Measurements from ENCODE around the gene KIAA0825.

KIAA0825 gene

DNA sequence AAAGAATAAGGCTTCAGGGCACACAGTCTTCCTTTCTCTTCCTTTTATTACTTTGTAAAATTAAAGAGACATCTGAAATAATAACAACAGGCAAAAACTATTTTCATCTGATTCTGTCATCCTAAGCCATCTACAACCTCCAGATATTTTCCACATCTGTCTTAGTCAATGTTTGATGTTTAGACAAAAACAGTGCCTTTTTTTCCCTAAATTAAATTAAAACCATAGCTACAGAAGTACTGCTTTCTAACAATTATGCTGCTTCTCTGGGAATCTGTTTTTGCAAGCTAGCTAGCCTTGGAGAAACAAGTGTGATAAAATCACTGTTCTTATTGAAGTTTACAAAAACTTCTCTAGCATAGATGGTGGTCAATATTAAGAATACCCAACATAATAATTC, 95.4 kb downstream of the KIAA0825 start:
- H3K36me3 ChIP-seq (ENCODE audit: control insufficient read depth, insufficient read depth, low read length): no peaks in the 10 kb centered on the region
- no peak overlapping the region for H3K4me3 ChIP-seq (ENCODE audit: low read depth, low read length)
- H3K27me3 ChIP-seq (ENCODE audit: control insufficient read depth, insufficient read depth, low read length): no peaks in the 10 kb centered on the region
- H3K9me3 ChIP-seq (ENCODE audit: control insufficient read depth, insufficient read depth, low read length): no peaks in the 10 kb centered on the region
- no peaks in the 10 kb centered on the region for H3K4me1 ChIP-seq (ENCODE audit: control insufficient read depth, insufficient read depth, low read length)
- no peak overlapping the region for H3K9ac ChIP-seq (ENCODE audit: low read depth, low read length)

DNA sequence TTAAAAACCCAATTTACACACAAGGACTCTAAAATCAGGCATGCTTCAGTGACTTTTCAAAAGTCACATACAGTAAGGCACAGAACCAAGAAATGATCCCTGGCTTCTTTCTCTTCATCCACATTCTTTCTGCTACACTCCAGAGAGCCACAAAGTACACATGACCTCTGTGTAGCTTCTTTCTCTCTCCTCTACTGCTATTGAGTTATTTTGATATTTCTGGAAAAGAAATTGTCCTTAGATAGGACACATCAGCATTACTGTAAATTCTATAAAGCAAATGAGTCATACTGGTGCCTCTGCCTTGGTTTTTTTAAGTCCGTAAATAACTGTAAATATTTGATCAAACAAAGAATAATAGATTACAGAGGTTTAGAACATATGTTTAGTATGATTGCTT, 96.3 kb downstream of the KIAA0825 start:
- H3K4me3 ChIP-seq (ENCODE audit: low read depth, low read length): no peak overlapping the region

GRCh38 chr5:94517490-94518488, 100.6 kb downstream of the KIAA0825 start:
- H3K9me3 ChIP-seq (ENCODE audit: control insufficient read depth, insufficient read depth, low read length): no peaks in the 10 kb centered on the region
- H3K4me1 ChIP-seq (ENCODE audit: control insufficient read depth, insufficient read depth, low read length): no peaks in the 10 kb centered on the region
- H3K4me3 ChIP-seq (ENCODE audit: low read depth, low read length): no peak overlapping the region
- no peaks in the 10 kb centered on the region for H3K27me3 ChIP-seq (ENCODE audit: control insufficient read depth, insufficient read depth, low read length)
- no peak overlapping the region for H3K9ac ChIP-seq (ENCODE audit: low read depth, low read length)
- H3K36me3 ChIP-seq (ENCODE audit: control insufficient read depth, insufficient read depth, low read length): no peaks in the 10 kb centered on the region

More for the DNA sequence above, 96.3 kb downstream of the KIAA0825 start:
- Histone ChIP-seq H3K9me3 (ENCODE audit: control insufficient read depth, insufficient read depth, low read length) (no peaks in the 10 kb centered on the region), H3K27me3 (ENCODE audit: control insufficient read depth, insufficient read depth, low read length) (no peaks in the 10 kb centered on the region), H3K4me1 (ENCODE audit: control insufficient read depth, insufficient read depth, low read length) (no peaks in the 10 kb centered on the region), H3K9ac (ENCODE audit: low read depth, low read length) (no peak overlapping the region), H3K36me3 (ENCODE audit: control insufficient read depth, insufficient read depth, low read length) (no peaks in the 10 kb centered on the region)

DNA sequence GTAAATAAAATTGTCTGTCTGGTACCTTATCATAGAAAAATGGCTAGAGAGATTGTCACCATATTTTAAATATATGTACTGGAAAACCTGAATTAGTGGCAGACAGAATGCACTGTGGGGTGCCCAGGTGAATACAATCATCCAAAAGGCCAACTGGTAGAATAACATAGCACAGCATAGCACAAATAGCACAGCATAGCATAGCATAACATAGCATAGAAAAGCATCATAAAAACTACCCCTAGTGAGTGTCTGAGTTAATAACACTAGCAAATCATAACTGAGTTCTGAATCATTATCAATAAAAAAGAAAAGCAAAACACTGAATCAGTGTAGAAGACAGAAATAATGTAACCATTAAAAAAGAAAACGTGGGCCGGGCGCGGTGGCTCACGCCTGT, 102.3 kb downstream of the KIAA0825 start:
- Histone ChIP-seq H3K9ac (ENCODE audit: low read depth, low read length) (no peak overlapping the region), H3K27me3 (ENCODE audit: control insufficient read depth, insufficient read depth, low read length) (no peaks in the 10 kb centered on the region), H3K36me3 (ENCODE audit: control insufficient read depth, insufficient read depth, low read length) (no peaks in the 10 kb centered on the region), H3K9me3 (ENCODE audit: control insufficient read depth, insufficient read depth, low read length) (no peaks in the 10 kb centered on the region), H3K4me1 (ENCODE audit: control insufficient read depth, insufficient read depth, low read length) (no peaks in the 10 kb centered on the region), H3K4me3 (ENCODE audit: low read depth, low read length) (no peak overlapping the region)

DNA sequence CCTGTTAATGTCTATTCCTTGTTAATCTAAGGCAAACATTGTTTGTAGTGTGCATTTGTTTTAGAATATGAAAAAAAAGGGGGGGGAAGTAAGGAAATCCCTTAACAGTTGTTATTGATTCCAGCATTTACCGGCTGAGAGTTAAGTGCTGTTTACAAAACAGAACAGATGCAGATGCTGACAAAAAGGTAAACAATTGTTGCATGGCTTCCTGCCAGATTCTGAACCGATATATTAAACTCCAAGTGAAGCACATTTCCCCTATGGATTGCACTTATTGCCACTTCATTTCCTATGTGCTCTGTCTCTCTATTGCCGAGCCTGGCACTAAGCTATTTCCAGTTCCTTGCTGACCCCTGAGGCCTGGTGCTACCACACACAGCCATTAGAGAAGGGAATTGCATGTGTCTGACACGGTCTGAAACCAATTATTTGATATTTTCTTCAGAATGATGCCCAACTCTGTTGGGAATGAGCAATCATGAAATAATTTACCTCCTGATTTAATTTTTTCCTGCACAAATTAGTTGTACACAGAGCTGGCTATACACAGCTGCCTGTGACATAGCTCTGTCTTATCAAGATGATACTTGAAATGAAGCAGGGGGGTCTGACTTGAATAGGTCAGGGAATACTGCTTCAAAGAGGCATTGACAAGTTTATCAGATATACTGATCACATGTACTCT, 109.8 kb downstream of the KIAA0825 start:
- H3K4me3 ChIP-seq (ENCODE audit: low read depth, low read length): no peak overlapping the region
- no peaks in the 10 kb centered on the region for H3K36me3 ChIP-seq (ENCODE audit: control insufficient read depth, insufficient read depth, low read length)
- no peaks in the 10 kb centered on the region for H3K27me3 ChIP-seq (ENCODE audit: control insufficient read depth, insufficient read depth, low read length)
- H3K9ac ChIP-seq (ENCODE audit: low read depth, low read length): no peak overlapping the region
- no peaks in the 10 kb centered on the region for H3K4me1 ChIP-seq (ENCODE audit: control insufficient read depth, insufficient read depth, low read length)
- H3K9me3 ChIP-seq (ENCODE audit: control insufficient read depth, insufficient read depth, low read length): peaks cover 2% of the 10 kb centered on the region

GRCh38 chr5:94505327-94506068, 112.9 kb downstream of the KIAA0825 start:
- Histone ChIP-seq H3K4me1 (ENCODE audit: control insufficient read depth, insufficient read depth, low read length) (no peaks in the 10 kb centered on the region), H3K36me3 (ENCODE audit: control insufficient read depth, insufficient read depth, low read length) (no peaks in the 10 kb centered on the region), H3K9ac (ENCODE audit: low read depth, low read length) (no peak overlapping the region), H3K9me3 (ENCODE audit: control insufficient read depth, insufficient read depth, low read length) (no peaks in the 10 kb centered on the region), H3K4me3 (ENCODE audit: low read depth, low read length) (no peak overlapping the region), H3K27me3 (ENCODE audit: control insufficient read depth, insufficient read depth, low read length) (no peaks in the 10 kb centered on the region)

DNA sequence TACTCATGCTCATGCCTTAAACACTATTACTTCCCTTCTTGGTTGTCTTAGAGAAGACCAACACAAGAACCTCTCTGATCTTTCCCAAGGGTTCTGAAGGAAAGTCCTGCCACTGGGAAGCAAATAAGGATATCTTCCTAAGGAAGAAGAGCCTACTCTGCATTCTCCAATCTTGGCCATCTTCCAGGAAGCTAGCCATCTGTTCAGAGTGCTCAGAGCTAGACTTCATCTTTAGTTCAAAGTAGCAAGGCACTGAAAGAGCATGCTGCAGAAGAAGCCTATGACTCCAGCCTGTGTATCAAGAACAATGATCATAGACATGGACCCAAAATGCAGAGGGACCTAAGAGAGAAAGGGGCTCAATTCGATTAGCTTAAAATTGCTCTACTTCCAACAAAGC, 114.7 kb downstream of the KIAA0825 start:
- H3K4me3 ChIP-seq (ENCODE audit: low read depth, low read length): no peak overlapping the region
- H3K9me3 ChIP-seq (ENCODE audit: control insufficient read depth, insufficient read depth, low read length): no peaks in the 10 kb centered on the region
- no peaks in the 10 kb centered on the region for H3K36me3 ChIP-seq (ENCODE audit: control insufficient read depth, insufficient read depth, low read length)
- no peaks in the 10 kb centered on the region for H3K27me3 ChIP-seq (ENCODE audit: control insufficient read depth, insufficient read depth, low read length)
- H3K4me1 ChIP-seq (ENCODE audit: control insufficient read depth, insufficient read depth, low read length): no peaks in the 10 kb centered on the region
- no peak overlapping the region for H3K9ac ChIP-seq (ENCODE audit: low read depth, low read length)

- Histone ChIP-seq H3K4me3 (ENCODE audit: low read depth, low read length) (no peak overlapping the region), H3K9ac (ENCODE audit: low read depth, low read length) (no peak overlapping the region), H3K4me1 (ENCODE audit: control insufficient read depth, insufficient read depth, low read length) (no peaks in the 10 kb centered on the region), H3K36me3 (ENCODE audit: control insufficient read depth, insufficient read depth, low read length) (no peaks in the 10 kb centered on the region), H3K9me3 (ENCODE audit: control insufficient read depth, insufficient read depth, low read length) (no peaks in the 10 kb centered on the region), H3K27me3 (ENCODE audit: control insufficient read depth, insufficient read depth, low read length) (no peaks in the 10 kb centered on the region)
Measured at GRCh38 chr5:94501365-94501764, 117.0 kb downstream of the KIAA0825 start.

DNA sequence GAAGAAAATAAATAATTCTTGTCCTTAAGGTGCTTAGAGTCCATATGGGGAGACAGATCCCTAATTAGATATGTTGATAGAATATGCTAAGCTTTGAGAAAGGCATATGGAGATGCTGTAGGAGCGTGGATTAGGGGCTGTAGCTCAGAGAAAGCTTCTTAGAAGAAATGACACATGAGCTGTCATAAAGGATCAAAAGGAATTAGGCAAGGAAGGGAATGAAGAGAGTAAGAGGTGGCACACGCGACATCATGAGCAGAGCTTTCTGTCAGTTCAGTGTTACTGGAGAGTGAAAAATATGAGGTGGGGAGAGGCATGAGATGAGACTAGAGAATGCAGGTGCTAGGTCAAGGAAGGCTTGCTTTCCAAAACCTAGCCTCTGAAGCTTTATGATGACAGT, 118.6 kb downstream of the KIAA0825 start:
- Histone ChIP-seq H3K9me3 (ENCODE audit: control insufficient read depth, insufficient read depth, low read length) (no peaks in the 10 kb centered on the region), H3K9ac (ENCODE audit: low read depth, low read length) (no peak overlapping the region), H3K36me3 (ENCODE audit: control insufficient read depth, insufficient read depth, low read length) (no peaks in the 10 kb centered on the region), H3K4me1 (ENCODE audit: control insufficient read depth, insufficient read depth, low read length) (no peaks in the 10 kb centered on the region), H3K4me3 (ENCODE audit: low read depth, low read length) (no peak overlapping the region), H3K27me3 (ENCODE audit: control insufficient read depth, insufficient read depth, low read length) (no peaks in the 10 kb centered on the region)

DNA sequence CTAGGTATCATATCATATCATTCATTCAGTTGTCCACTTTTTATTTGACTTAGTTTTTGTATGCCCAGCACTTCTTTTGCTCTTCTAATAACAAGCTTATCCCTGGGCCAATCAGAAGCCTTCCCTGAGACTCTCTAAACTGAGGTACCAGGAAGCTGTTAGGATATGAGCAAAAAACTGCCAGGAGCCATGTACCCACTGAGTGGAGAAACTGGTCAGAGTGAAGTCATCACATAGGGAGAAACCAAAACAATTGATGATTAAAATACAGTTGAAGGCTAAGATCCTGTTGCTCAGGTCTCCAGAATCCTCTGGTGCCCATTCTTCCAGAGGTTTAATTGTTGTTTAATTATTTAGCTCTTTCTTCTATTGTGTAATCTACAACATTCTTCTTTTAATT, 120.2 kb downstream of the KIAA0825 start:
- Histone ChIP-seq H3K4me3 (ENCODE audit: low read depth, low read length) (no peak overlapping the region), H3K27me3 (ENCODE audit: control insufficient read depth, insufficient read depth, low read length) (no peaks in the 10 kb centered on the region), H3K9ac (ENCODE audit: low read depth, low read length) (no peak overlapping the region), H3K9me3 (ENCODE audit: control insufficient read depth, insufficient read depth, low read length) (no peaks in the 10 kb centered on the region), H3K36me3 (ENCODE audit: control insufficient read depth, insufficient read depth, low read length) (no peaks in the 10 kb centered on the region), H3K4me1 (ENCODE audit: control insufficient read depth, insufficient read depth, low read length) (no peaks in the 10 kb centered on the region)

GRCh38 chr5:94485067-94485466, 133.3 kb downstream of the KIAA0825 start:
- H3K9ac ChIP-seq (ENCODE audit: low read depth, low read length): no peak overlapping the region
- no peak overlapping the region for H3K4me3 ChIP-seq (ENCODE audit: low read depth, low read length)
- no peaks in the 10 kb centered on the region for H3K27me3 ChIP-seq (ENCODE audit: control insufficient read depth, insufficient read depth, low read length)
- no peaks in the 10 kb centered on the region for H3K4me1 ChIP-seq (ENCODE audit: control insufficient read depth, insufficient read depth, low read length)
- H3K9me3 ChIP-seq (ENCODE audit: control insufficient read depth, insufficient read depth, low read length): no peaks in the 10 kb centered on the region
- no peaks in the 10 kb centered on the region for H3K36me3 ChIP-seq (ENCODE audit: control insufficient read depth, insufficient read depth, low read length)

Data from iPS-15b (cell line).